Stimulated activated CD4-positive, alpha-beta T cell treated with anti-CD3 and anti-CD28 coated beads, Interleukin-15, amount 100 ng/mL, for 24 hours (primary cell): ENCODE data around the gene CLUH.

Experiments used
- DNase-seq: peaks from one replicate; pipeline ENCODE4 v3.0.0-alpha.2; 2020

Gene CLUH, protein sequence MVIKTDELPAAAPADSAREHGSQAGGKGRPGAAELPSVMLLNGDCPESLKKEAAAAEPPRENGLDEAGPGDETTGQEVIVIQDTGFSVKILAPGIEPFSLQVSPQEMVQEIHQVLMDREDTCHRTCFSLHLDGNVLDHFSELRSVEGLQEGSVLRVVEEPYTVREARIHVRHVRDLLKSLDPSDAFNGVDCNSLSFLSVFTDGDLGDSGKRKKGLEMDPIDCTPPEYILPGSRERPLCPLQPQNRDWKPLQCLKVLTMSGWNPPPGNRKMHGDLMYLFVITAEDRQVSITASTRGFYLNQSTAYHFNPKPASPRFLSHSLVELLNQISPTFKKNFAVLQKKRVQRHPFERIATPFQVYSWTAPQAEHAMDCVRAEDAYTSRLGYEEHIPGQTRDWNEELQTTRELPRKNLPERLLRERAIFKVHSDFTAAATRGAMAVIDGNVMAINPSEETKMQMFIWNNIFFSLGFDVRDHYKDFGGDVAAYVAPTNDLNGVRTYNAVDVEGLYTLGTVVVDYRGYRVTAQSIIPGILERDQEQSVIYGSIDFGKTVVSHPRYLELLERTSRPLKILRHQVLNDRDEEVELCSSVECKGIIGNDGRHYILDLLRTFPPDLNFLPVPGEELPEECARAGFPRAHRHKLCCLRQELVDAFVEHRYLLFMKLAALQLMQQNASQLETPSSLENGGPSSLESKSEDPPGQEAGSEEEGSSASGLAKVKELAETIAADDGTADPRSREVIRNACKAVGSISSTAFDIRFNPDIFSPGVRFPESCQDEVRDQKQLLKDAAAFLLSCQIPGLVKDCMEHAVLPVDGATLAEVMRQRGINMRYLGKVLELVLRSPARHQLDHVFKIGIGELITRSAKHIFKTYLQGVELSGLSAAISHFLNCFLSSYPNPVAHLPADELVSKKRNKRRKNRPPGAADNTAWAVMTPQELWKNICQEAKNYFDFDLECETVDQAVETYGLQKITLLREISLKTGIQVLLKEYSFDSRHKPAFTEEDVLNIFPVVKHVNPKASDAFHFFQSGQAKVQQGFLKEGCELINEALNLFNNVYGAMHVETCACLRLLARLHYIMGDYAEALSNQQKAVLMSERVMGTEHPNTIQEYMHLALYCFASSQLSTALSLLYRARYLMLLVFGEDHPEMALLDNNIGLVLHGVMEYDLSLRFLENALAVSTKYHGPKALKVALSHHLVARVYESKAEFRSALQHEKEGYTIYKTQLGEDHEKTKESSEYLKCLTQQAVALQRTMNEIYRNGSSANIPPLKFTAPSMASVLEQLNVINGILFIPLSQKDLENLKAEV (N-terminal part only)

DNA sequence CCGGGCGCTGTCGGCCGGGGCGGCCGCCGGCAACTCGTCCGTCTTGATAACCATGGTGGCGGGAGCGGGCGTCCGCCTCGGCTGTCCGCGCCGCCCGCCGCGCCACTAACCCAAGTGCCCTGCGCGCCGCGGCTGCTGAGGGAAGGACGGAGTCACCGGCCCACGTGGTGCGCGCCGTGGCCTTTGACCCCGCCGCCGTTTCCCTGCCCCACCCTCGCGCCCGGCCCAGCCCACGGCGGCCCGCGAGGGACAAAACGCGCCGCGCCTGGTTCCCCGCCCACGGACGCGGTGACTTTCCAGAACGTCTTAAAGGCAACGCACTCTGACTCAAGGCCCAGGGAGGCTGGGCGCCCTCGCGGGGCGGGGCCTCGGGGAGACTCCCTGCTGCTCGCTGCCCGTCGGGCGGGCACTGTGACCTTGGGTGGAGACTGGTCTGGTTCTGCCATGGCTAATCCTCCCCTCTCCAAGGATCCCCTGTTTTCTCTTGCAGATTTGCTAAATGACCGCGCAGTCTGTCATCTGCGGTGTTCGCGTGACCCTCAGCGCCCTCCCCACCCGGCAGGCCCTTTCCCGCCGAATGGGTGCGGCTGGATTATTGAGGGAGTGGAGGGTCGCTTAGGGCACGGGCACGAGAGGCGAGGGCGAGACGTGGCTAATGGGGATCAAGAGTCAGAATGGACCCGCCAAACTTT is at the start of gene CLUH:
CLUH (minus strand) TSS at position 157 of the 692 bp plus-strand sequence; CDS start at position 54, 103 bp downstream.
- peak; percentile 98 for DNase-seq

DNA sequence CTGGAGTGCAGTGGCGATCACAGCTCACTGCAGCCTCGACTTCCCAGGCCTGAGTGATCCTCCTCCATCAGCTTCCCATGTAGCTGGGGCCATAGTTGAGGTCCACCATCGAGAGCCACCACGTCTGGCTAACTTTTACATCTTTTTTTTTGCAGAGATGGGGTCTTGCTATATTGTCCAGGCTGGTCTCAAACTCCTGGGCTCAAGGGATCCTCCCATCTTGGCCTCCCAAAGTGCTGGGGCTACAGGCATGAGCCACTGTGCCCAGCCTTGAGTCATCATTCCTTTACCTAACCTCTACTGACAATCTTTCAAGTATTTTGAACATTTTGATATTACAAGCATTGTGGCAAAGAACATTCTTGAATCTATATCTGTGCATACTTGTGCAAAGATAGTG is 47.3 kb upstream of the CLUH start:
- DNase-seq: no peak

DNA sequence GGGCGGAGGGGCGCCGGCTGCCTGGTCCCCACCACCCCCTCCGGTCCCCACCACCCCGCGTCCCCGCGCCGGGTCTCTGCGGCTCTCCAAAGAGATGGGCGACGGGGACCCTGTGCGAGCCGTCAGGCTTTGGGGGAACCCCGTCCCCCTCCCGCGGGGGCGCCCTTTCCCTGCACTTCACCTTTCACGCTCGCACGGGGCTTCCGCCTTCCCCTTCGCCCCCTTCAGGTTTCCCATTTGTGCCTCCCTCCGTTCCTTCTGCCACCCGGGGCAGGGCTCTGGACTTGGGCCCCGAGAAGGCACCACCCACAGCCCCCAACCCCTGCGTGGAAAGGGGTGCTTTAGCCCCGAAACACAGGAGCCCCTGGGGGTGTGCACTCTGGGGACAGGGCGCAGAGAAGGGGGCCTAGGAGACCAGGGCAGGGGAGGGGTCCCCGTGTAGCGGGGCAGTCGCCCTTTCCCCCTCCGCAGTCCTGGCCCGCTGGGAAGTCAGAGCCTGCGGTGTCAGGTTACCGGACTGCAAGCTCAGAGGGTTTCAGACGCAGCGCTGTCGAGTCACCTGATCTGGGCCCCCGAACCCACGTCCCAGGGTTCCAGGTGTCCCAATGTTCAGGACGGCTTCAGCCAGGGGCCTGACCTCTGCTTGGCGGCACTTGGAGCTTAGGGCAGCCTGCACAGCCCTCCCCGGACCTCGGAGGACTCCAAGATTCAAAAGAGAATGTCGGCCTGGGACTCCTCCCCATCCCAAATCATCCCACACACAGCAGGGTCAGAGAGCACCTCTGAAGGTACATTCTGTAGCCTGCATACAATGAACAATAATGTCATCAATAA is 44.5 kb upstream of the CLUH start:
- no peak for DNase-seq

DNA sequence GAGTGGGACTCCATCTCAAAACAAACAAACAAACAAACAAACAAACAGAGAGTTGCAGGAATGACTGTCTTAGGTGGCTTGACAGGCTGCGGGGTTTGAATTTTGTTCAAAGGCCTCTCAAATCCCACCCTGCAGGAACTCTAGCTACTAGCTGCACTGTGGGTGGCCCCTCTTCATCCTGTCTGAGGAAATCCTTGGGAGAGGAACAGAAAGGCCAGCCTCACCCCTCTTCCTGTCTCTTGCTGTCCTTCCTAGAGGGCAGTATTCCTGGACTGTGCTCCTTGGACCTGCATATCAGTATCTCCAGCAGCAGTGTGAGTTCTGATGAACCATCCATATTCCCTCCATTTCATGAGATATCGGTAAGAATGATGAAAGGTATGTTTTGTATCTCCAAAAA is 39.9 kb upstream of the CLUH start:
- DNase-seq: no peak

DNA sequence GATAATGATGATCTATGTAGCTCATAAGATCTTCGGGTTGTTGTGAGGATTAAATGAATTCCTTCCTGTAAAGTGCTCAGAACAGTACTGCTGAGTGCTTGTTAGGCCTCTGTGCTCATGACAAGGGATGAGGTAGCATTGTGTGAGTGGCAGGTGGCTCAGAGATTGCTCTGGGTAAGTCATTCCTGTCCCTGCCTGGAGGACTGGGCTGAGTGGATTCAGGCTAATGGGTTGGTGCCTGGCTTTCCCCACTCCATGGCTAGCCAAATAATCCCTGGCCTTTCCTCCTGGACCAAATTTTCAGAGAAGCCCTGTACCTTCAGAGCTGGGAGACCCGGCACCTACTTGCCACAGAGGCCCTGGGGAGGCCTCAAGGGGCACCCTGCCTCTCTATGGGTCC is 39.2 kb upstream of the CLUH start:
- no peak for DNase-seq

DNA sequence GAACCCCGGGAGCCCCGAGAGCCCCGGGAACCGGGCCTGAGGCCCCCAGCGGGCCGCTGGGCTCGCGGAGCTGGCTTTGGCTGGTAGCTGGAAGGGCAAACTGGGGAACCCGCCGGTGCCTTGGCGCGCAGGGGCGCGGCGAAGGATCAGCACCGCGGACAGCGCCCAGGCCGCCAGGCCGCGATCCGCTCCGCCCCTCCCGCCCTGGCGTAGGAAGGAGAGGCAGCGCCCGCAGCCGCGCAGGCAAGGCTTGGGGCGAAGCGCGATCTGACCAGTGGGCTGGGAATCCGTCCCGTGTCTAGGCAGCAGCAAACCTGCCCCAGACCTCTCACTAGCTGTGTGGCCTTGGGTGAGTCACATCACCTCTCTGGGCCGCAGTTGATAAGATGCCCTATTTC is 38.2 kb upstream of the CLUH start:
- DNase-seq: peak; percentile 80

DNA sequence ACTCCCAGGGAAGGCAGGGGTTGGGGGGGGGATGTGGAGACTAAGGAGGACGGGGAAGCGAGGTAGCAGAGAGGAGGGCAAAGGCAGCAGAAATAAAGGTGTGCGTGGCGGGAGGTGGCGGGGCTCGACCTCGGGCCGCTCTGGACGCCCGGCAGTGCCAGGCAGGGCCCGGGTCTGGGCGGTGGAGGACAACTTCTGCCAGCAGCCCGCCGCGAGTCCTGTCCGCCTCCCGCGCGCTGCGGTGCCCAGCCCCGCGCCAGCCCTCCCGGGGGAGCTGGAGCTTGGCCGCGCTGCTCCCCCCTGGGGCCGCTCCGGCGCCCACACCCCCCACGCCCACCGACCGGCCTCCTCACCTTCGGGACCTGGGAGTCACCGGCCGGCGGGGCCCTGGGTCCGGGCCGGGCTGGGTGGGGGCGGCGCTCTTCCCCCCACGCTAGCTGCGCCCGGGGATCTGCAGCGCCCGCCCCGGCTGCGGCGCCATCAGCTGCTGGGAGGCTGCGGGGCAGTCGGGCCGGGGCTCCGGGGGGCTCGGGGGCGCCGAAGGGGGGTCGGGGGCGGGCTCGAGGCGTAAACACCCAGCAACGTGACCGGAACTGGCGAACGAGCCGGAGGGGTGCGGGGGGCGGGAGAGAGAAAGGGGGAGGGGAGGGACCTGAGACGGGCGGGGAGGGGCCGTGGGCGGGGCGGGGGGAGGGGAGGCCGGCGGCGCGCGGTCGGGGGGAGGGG is 37.7 kb upstream of the CLUH start, which contains the start of gene CCDC92B:
CCDC92B (minus strand) TSS at position 595 of the 726 bp plus-strand sequence. CDS start 14,507 bp downstream, outside the sequence.
- DNase-seq: no peak

DNA sequence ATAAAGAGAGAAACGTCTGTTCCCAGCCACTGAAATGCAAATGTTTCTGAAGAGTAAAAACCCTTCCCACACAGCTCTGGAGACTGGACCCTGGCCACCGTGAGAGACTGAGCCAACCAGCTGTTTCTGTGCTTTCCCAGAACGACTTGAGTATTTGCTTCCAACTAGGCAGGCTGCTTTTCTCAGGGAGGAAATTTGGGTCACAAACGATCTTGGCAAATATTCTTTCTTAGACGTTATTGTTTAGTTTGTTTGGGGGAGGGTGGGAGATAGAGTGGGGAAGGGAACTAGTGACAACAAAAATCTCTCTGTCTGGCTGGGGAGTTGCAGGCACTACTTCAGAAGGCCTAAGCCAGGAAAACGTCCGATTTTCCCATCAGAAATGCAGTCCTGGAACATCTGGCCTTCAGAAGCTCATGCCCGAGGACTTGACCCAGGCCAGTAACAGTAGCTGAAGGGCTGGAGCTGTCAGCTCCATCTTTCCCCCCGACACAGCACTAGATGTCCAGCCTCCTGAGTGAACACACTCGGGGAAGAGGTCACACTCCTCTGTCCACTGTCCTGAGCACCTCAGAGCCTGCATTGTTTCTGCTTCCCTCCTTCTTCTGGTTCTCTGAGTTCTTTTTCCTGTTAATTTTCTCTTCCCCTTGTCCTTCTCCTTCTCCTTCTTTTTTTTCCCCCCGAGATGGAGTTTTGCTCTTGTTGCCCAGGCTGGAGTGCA is 33.9 kb upstream of the CLUH start:
- DNase-seq: no peak

DNA sequence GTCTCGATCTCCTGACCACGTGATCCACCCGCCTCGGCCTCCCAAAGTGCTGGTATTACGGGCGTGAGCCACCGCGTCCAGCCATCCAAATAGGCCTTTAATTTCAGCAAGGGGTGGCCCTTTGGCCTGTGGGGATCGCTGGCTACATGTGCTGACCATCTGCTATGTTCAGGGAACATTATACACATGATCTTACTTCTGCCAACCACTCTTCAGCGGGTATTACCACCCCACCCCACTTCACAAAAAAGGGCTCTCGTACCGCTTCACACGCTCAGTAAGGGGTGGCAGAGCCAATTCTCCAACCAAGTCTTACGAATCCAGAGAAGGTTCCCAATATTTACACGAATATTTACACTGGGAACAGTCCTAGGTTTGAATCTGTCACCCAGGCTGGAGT is 26.1 kb upstream of the CLUH start:
- DNase-seq: no peak

DNA sequence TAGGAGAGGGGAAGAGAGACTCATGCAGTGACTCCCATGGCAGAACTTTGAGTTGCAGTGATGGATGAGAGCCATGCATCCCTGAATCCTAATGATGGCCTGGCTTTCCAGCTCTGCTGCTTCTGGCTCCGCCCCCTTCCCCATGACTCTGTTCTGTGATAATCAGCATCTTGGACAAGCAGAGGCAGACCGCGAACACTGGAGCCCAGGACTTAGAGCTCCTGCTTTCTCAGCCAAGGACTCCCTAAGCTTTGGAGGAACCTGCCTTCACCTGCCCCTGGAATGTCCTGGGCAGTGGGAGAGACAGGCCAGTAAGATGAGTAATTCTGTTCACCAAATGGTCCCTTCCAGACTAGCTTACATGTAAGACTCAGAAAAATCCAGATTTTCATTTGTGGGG is 25.4 kb upstream of the CLUH start:
- no peak for DNase-seq

DNA sequence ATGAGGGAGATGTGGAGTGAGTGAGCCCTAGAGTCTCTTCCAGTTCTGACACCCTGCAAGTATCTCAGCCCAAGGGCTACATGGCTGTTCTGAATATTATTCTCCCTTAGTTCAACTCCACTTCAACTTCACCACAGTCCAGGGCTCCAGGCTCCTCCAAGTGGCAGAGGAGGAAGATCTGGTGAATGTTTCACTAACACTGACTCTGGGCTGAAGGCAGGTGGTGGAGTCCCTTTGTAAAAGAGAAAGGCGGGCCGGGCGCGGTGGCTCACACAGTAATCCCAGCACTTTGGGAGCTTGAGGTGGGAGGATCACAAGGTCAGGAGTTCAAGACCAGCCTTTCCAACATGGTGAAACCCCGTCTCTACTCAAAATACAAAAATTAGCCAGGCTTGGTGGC is 24.3 kb upstream of the CLUH start:
- no peak for DNase-seq

DNA sequence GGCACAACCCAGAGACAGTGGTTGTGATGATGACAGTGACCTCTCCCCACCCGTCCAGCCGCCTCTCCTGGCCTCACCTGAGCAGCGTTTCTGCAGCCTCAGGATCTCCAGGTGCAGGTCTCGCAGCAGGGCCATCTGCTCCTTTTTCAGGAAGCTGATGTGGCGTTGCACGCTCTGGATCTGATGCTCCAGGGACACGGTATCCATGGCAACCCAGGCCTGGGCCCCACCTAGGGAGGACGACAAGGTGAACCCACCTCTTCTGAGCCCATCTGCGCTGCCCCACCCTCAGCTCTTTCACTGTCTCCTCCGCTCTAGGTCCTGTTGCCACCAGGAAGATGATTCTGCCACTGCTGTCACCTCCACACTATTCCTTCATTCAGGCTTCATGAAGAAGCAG is 23.4 kb upstream of the CLUH start:
- no peak for DNase-seq

DNA sequence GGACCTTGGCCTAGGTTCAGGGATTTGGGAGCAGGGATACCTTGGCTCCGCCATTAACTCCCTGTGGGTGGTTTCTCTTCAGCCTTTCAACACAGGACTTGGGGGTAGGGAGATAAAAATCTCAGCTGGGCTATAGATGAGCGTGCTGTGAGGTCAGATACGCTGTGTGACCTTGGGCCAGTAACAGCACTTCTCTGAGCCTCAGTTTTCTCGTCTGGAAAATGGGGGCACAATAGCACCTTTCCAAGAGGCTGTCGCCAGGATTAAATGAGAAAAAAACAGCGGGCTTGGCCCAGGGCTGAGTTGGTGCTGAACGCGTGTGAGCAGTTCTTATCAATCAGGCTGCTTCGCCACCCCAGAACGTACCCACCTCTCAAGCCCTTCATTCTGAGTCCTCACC is 20.2 kb upstream of the CLUH start:
- no peak for DNase-seq

DNA sequence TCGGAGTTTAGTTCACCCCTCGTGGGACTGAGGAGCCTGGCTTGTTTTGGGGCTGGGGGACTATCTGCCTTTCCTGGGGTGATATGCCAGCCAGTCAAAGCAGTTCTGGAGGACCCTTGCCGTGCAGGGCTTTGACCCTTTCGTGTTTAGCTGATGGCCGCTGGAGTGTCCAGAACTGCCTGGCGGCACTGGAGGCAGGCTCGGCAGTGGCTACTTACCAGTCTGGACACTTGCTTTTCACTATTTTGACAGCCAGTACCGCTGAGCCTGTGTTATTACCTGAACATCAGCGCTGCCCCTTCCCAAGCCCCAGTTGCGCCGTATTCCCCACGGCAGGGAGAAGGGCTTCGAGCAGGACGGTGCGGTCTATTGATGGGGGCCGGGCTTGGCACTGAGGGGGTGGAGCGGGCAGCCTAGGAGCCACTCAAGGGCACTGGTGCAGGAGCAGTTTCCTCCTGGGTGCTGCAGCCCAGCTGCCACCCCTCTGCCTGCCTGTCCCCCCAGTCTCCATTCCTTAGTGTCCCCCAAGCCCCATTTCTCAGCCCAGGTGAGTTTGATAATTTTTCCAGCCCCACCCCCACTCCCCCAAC is 19.3 kb upstream of the CLUH start:
- no peak for DNase-seq

DNA sequence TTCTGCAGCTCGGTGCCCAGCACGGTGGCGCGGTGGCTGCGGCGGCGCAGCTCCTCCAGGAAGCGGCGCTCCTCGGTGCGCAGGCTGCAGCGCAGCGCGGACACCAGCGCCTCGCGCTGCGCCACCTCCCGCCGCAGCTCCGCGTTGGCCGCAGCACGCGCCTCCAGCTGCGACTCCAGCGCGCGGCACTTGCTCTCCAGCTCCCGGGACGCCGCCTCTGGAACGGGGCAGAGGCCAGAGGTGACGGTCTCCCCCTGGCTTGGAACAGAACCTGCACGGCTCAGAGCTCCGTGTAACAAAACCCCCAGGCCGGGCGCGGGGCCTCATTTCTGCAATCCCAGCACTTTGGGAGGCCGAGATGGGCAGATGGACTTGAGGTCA is 13.2 kb upstream of the CLUH start:
- DNase-seq: peak; percentile 73

DNA sequence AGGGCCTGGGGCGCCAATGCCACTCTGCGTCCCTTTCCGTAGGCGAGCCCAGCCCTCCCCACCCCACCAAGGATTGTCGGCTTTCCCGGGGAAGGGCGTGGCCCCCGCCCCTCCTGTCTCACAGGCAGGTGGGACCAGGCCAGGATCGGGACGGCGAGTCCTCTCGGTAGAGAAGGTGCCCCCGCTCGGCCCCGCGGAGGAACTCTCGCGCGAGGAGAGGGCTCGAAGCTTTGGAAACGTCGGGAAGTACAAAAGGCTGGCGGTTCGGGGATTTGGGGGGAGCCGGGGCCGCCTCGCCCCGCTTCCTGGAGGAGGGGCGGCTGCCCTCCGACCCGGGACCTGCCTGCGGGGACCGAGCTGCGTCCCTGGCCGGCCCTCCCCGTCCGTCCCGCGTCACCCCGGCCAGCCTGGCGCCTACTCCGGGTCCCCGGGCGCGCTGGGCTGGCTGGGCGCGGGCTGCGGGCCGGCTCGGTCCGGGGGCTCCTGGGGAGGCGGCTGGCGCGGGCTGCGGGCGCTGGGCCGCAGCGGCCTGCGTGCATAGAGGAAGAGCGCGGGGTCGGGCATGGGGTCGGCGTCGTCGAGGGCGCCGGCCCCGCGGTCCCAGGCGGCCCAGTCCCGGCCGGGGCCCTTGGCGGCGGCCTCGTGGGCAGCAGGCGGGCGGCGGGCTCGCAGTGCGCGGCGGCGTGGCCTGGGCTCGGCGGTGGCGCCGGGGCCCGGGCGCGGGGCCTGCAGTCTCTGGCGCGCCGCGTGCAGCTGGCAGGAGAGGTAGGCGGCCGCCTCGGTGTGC is 12.6 kb upstream of the CLUH start:
- no peak for DNase-seq

DNA sequence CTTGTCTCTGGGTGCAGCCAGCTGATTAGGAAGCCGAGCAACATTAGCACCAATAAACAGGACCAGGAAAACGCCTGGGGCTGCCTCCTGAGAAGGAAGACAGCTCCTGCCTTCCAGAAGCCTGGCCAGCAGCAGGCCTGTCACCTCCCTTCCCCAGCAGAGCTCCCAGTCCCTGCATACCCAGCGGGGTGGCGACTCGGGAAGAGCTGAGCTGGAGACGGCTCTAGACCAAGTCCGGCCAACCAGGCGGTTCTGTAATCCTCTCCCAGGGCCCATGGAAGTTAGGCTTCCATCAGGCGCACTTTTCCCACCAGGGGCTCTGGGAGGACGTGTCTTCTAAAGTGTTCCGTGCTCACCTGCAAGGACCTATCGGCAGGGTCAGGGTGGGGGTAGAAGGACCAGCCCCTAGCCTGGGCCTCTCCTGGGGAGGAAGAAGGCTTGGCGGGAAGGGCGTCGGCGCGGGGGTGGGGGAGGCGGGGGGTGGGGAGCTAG is 12.0 kb upstream of the CLUH start:
- DNase-seq: no peak

DNA sequence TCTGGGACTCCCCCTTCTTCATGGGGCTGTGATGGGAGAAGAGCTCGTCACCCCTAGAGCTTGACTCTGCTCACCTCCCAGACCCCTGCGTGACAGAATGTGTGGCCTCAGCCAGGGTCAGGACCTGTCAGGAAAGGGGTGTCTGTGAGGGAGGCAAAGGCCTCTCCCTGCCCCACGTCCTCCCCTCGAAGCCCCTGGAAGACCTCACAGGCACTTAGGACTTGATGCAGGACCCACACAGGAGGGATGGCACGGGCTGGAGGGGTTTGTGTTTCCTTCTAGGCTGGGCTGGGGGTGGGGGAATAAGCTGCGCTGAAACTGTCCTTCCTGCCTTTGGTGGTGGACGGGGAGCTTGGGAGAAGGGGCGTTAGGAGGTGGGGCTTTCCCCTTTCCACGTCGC is 11.0 kb upstream of the CLUH start:
- no peak for DNase-seq

DNA sequence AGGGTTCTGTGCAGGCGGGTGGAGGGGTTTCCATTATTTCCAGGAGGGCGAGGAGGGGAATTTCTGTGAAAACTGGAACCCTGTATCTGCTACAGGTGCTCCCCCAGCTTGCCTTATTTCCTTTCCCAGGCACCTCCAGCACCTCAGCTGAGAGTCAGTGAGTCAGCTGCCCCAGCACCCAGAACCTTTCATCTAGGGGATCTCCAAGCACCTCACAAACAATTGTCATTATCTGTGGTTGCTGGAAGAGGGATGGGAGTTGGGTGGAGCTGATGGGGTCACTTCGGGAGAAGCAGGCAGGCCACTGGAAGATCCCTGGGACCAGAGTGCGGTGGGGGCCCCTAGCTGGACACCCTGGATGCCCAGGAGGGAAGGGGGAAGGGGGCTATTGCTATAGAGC is 10.0 kb upstream of the CLUH start:
- peak; percentile 38 for DNase-seq
